Endodermal cell (in vitro differentiated cells): ENCODE results near the gene DNHD1. TPM values are rescaled to one million over a fixed set of nuclear protein-coding genes. Genes with fewer than 3 reads are reported as not detected.

Source experiments
- DNase-seq: peaks from one replicate; pipeline ENCODE4 v3.0.0-alpha.2; 2017
- H3K27ac ChIP-seq: 2 replicates; pipeline ENCODE4 v1.5.1; 2013; ENCODE audit warnings: mild to moderate bottlenecking, low read depth, low read length, moderate library complexity
- H3K27me3 ChIP-seq: 2 replicates; pipeline ENCODE4 v1.6.1; 2013; ENCODE audit warnings: mild to moderate bottlenecking, low read length, moderate library complexity; ENCODE audit not compliant: insufficient read depth, control insufficient read depth, poor library complexity, severe bottlenecking
- H3K36me3 ChIP-seq: 2 replicates; pipeline ENCODE4 v1.7.0; 2013; ENCODE audit warnings: mild to moderate bottlenecking, low read length, moderate library complexity; ENCODE audit not compliant: control insufficient read depth, insufficient read depth
- H3K4me1 ChIP-seq: one replicate; pipeline ENCODE4 v1.7.0; 2013; ENCODE audit warnings: low read length; ENCODE audit not compliant: control insufficient read depth, insufficient read depth
- H3K4me3 ChIP-seq: 2 replicates; pipeline ENCODE4 v1.5.1; 2013; ENCODE audit warnings: mild to moderate bottlenecking, low read length, moderate library complexity
- H3K9ac ChIP-seq: 2 replicates; pipeline ENCODE4 v1.6.1; 2013; ENCODE audit warnings: mild to moderate bottlenecking, low read length, moderate library complexity; ENCODE audit not compliant: poor library complexity, severe bottlenecking; ENCODE audit errors: extremely low read depth
- H3K9me3 ChIP-seq: 2 replicates; pipeline ENCODE4 v1.6.1; 2013; ENCODE audit warnings: mild to moderate bottlenecking, low read length, moderate library complexity; ENCODE audit not compliant: control insufficient read depth
- H3K27ac Mint-ChIP-seq: 2 replicates; pipeline ENCODE4 v1.8.0; 2020; ENCODE audit warnings: mixed read lengths
- H3K27me3 Mint-ChIP-seq: 2 replicates; pipeline ENCODE4 v1.8.0; 2021; ENCODE audit warnings: mild to moderate bottlenecking, mixed read lengths; ENCODE audit not compliant: insufficient read depth
- H3K36me3 Mint-ChIP-seq: 2 replicates; pipeline ENCODE4 v1.8.0; 2020; ENCODE audit warnings: low read depth, mixed read lengths
- H3K4me1 Mint-ChIP-seq: 2 replicates; pipeline ENCODE4 v1.8.0; 2020; ENCODE audit warnings: mixed read lengths
- H3K4me3 Mint-ChIP-seq: 2 replicates; pipeline ENCODE4 v1.8.0; 2020; ENCODE audit warnings: mild to moderate bottlenecking, moderate library complexity, mixed read lengths
- H3K9me3 Mint-ChIP-seq: 2 replicates; pipeline ENCODE4 v1.8.0; 2020; ENCODE audit warnings: mild to moderate bottlenecking, mixed read lengths
- whole genome bisulfite sequencing, 2 experiments: methylation state at CpG; one replicate each; pipeline versions ENCODE4 v1.1.5 to v1.1.7; 2013; ENCODE audit warnings: missing lambda C conversion rate in 2 of 2, mixed read lengths in 1 of 2; ENCODE audit not compliant: insufficient coverage in 1 of 2, insufficient read length in 1 of 2; 5-methylcytosine and 5-hydroxymethylcytosine counted together
- total RNA-seq, 2 donors: library from RNA; stranded (reverse); fragmentation: NEBNext Ultra II Directional in 1 of 2; extraction: Animal tissue kit (Norgen Biotek cat#: 25700) in 1 of 2; gene quantifications; 2 replicates in 1 of 2; 3 replicates in 1 of 2; pipeline ENCODE4 v1.2.1, GENCODE V29; 2021
- TF ChIP-seq, protein P1 (sequence below): fragments of 200-600 bp; sonication (generic); conservative IDR thresholded peaks from 2 replicates; pipeline ENCODE4 v1.5.0; 2021; ENCODE audit warnings: antibody characterized with exemption, mild to moderate bottlenecking

The DNHD1 gene
- total RNA-seq, 2 donors from 2014 or later: 11.0 to 12.2 TPM

DNA sequence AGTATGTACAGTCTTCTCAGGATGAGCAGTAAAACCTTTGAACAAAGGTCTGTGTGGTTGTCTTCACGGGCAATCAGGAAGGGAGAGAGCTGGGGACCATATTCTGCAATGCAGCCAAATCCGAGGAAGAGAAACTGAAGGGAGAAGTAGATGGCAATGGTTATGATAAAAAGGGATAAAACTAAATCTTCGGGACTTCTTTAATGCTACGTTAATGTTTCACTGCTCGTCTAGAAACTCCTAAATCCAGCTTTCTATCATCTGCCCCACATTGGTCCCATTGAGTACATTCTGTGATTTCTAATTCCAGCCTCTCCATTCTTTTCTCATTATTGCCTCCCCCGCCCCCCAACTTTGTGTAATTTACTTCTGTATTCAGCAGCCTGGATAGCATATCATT lies 14.1 kb upstream of the DNHD1 start:
- Mint-ChIP-seq H3K27ac (peak overlapping the region; percentile 78), H3K4me1 (peaks cover 13% of the 10 kb centered on the region), H3K9me3 (no peaks in the 10 kb centered on the region), H3K36me3 (peaks cover 35% of the 10 kb centered on the region), H3K27me3 (no peaks in the 10 kb centered on the region), H3K4me3 (peak overlapping the region; percentile 94)
- Histone ChIP-seq H3K27ac (no peak overlapping the region), H3K9me3 (no peaks in the 10 kb centered on the region), H3K27me3 (no peaks in the 10 kb centered on the region), H3K4me1 (peaks cover 7% of the 10 kb centered on the region), H3K9ac (no peak overlapping the region), H3K4me3 (no peak overlapping the region), H3K36me3 (peaks cover 60% of the 10 kb centered on the region)
- TF ChIP-seq, protein P1, sequence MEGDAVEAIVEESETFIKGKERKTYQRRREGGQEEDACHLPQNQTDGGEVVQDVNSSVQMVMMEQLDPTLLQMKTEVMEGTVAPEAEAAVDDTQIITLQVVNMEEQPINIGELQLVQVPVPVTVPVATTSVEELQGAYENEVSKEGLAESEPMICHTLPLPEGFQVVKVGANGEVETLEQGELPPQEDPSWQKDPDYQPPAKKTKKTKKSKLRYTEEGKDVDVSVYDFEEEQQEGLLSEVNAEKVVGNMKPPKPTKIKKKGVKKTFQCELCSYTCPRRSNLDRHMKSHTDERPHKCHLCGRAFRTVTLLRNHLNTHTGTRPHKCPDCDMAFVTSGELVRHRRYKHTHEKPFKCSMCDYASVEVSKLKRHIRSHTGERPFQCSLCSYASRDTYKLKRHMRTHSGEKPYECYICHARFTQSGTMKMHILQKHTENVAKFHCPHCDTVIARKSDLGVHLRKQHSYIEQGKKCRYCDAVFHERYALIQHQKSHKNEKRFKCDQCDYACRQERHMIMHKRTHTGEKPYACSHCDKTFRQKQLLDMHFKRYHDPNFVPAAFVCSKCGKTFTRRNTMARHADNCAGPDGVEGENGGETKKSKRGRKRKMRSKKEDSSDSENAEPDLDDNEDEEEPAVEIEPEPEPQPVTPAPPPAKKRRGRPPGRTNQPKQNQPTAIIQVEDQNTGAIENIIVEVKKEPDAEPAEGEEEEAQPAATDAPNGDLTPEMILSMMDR: no peak
- WGBS, 2 experiments: 93 to 98% methylated on average over 6 of the region's 6 CpGs
- DNase-seq: no peak

DNA sequence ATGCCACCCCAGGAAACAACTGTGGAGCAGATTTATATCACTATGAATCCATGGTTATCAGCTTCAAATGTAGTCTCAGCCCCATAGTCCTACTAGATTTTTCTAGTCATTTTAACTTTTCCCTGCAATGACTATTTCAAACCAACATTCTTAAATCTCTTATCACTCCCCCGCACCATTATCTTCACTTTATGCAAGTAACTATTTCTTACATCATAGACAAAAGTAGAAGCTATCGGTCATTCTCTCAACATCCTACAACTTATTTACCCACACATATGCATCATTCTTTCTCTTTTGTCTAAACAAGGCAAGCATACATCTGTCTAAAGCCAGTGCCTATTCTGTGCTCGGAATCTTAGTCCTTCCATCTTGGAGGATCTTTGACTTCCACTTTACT lies 11.4 kb upstream of the DNHD1 start:
- Mint-ChIP-seq H3K27ac (no peak overlapping the region), H3K4me3 (no peak overlapping the region), H3K9me3 (no peaks in the 10 kb centered on the region), H3K4me1 (peaks cover 7% of the 10 kb centered on the region), H3K27me3 (no peaks in the 10 kb centered on the region), H3K36me3 (peaks cover 21% of the 10 kb centered on the region)
- Histone ChIP-seq H3K4me1 (peaks cover 7% of the 10 kb centered on the region), H3K27ac (no peak overlapping the region), H3K36me3 (peaks cover 51% of the 10 kb centered on the region), H3K27me3 (no peaks in the 10 kb centered on the region), H3K4me3 (no peak overlapping the region), H3K9me3 (no peaks in the 10 kb centered on the region), H3K9ac (no peak overlapping the region)
- TF ChIP-seq, protein P1: no peak
- DNase-seq: no peak
- 96 to 97% methylated on average over 3 of the region's 3 CpGs for WGBS, 2 experiments

DNA sequence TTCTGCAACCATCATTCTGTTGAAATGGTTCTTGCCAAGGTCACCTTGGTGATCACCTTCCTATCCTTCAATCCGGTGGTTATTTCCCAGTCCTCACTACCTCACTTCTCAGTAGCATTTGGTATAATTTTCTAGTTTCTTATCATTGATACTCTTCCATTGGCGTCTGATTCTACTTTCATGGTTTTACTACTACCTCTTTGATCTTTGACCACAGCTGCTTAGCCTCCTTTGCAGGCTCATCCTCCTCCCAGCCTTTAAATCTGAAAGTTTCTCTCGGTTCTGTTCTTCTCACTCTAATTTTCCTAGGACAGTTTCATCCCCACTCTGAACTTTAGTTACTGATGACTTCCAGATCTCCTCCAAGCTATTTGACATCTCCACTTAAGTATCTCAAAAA lies 10.8 kb upstream of the DNHD1 start:
- Histone ChIP-seq H3K27ac (no peak overlapping the region), H3K4me3 (no peak overlapping the region), H3K36me3 (peaks cover 51% of the 10 kb centered on the region), H3K4me1 (peaks cover 7% of the 10 kb centered on the region), H3K9ac (no peak overlapping the region), H3K27me3 (no peaks in the 10 kb centered on the region), H3K9me3 (no peaks in the 10 kb centered on the region)
- no peak overlapping the region for H3K4me3 Mint-ChIP-seq
- no peak overlapping the region for H3K27ac Mint-ChIP-seq
- H3K36me3 Mint-ChIP-seq: peaks cover 21% of the 10 kb centered on the region
- peaks cover 4% of the 10 kb centered on the region for H3K4me1 Mint-ChIP-seq
- TF ChIP-seq, protein P1: no peak
- H3K9me3 Mint-ChIP-seq: no peaks in the 10 kb centered on the region
- WGBS, 2 experiments: 93 to 97% methylated on average over 3 of the region's 3 CpGs
- H3K27me3 Mint-ChIP-seq: no peaks in the 10 kb centered on the region
- DNase-seq: no peak
